Panc1 (cell line): ENCODE measurements around the gene TMC8. TPM values are rescaled to one million over a fixed set of nuclear protein-coding genes. Genes with fewer than 3 reads are reported as not detected.

Source experiments
- ATAC-seq: fragments of 200-7000 bp; cut with Tn5 transposase; 2 replicates; pipeline ENCODE4 v1.9.1; 2020; ENCODE audit warnings: mild to moderate bottlenecking, moderate library complexity
- BruUV-seq: library from RNA; stranded (reverse); fragments of 400-500 nt; replicated peaks from 2 replicates; lab custom pipeline; 2021; lab: Mats Ljungman, UMichigan
- CTCF ChIA-PET: fragments of 300-600 bp; sonication (Branson Sonifier 250); formaldehyde crosslinking; loops from one replicate; lab custom pipeline; 2022; ENCODE audit warnings: antibody characterized with exemption; lab: Charles Lee
- POLR2A ChIA-PET: fragments of 300-600 bp; sonication (Branson Sonifier 250); formaldehyde crosslinking; loops from one replicate; lab custom pipeline; 2022; ENCODE audit warnings: antibody characterized with exemption; lab: Charles Lee
- DNase-seq: peaks from one replicate; pipeline ENCODE4 v3.0.0-alpha.2; 2010; ENCODE audit warnings: low read depth, low spot score
- H3K27ac ChIP-seq: 2 replicates; pipeline ENCODE4 v1.5.1; 2011; ENCODE audit warnings: mild to moderate bottlenecking, low read length, inconsistent platforms
- H3K27me3 ChIP-seq: fragments of 200-500 bp; sonication (Bioruptor generic); 2 replicates; pipeline ENCODE4 v1.6.0; 2014; ENCODE audit warnings: low read length, inconsistent platforms; ENCODE audit not compliant: control insufficient read depth, insufficient read depth
- H3K36me3 ChIP-seq: fragments of 200-500 bp; sonication (Bioruptor generic); 2 replicates; pipeline ENCODE4 v1.5.1; 2014; ENCODE audit warnings: inconsistent platforms, mild to moderate bottlenecking, low read length, moderate library complexity; ENCODE audit not compliant: control insufficient read depth, insufficient read depth
- H3K4me1 ChIP-seq: 2 replicates; pipeline ENCODE4 v1.5.1; 2011; ENCODE audit warnings: inconsistent platforms, mild to moderate bottlenecking, low read length, moderate library complexity; ENCODE audit not compliant: control insufficient read depth, insufficient read depth
- H3K4me3 ChIP-seq, 2 experiments: 2 replicates each; pipeline ENCODE4 v1.5.1; 2011 to 2012; ENCODE audit warnings: low read depth in 2 of 2, low read length in 2 of 2, mild to moderate bottlenecking in 2 of 2, inconsistent platforms in 1 of 2, moderate library complexity in 1 of 2
- H3K9me3 ChIP-seq: fragments of 200-500 bp; sonication (Bioruptor generic); 2 replicates; pipeline ENCODE4 v1.5.1; 2014; ENCODE audit warnings: low read depth, mild to moderate bottlenecking, inconsistent platforms, low read length, moderate library complexity; ENCODE audit not compliant: control insufficient read depth, insufficient read depth
- CTCF ChIP-seq: fragments of 450-650 bp; IDR thresholded peaks from 2 replicates; pipeline ENCODE4 v1.5.1; 2017; ENCODE audit warnings: mild to moderate bottlenecking
- POLR2AphosphoS5 ChIP-seq: IDR thresholded peaks from 2 replicates; pipeline ENCODE4 v1.6.1; 2012; ENCODE audit warnings: mild to moderate bottlenecking, low read depth, low read length, moderate library complexity
- REST ChIP-seq, 2 experiments: IDR thresholded peaks; 2 replicates each; pipeline ENCODE4 v1.6.1; 2011 to 2012; ENCODE audit warnings: low read depth in 2 of 2, control low read depth in 1 of 2, low read length in 1 of 2, mild to moderate bottlenecking in 1 of 2, moderate library complexity in 1 of 2; ENCODE audit not compliant: insufficient read depth in 1 of 2
- SIN3A ChIP-seq: IDR thresholded peaks from 2 replicates; pipeline ENCODE4 v1.6.1; 2012; ENCODE audit warnings: low read depth, mild to moderate bottlenecking, low read length, moderate library complexity, borderline replicate concordance; ENCODE audit not compliant: insufficient read depth
- TCF7L2 ChIP-seq: IDR thresholded peaks from 2 replicates; pipeline ENCODE4 v1.6.1; 2011; ENCODE audit warnings: mild to moderate bottlenecking, low read depth, low read length, inconsistent platforms
- in situ Hi-C: cut with HindIII; loops from 2 replicates; pipeline ENCODE4 v1.10.0; 2016; ENCODE audit warnings: low sequenced_read_pairs, low pct_unique_long_range_greater_than_20kb
- intact Hi-C: fragments of 100-400 bp; cut with micrococcal nuclease; formaldehyde crosslinking; loops from one replicate; pipeline ENCODE4 v1.10.0; 2022; ENCODE audit not compliant: unreplicated experiment
- total RNA-seq: library from RNA; stranded (reverse); gene quantifications from one replicate; pipeline ENCODE4 v1.2.1, GENCODE V29; 2021; ENCODE audit not compliant: unreplicated experiment

The TMC8 gene
- total RNA-seq, 1 experiment from 2014 or later: 1.4 TPM

GRCh38 chr17:78135858-78136500, 5.4 kb downstream of the TMC8 start:
- no peaks in the 10 kb centered on the region for H3K9me3 ChIP-seq
- no peak overlapping the region for H3K27ac ChIP-seq
- intact Hi-C loops: no loop called here
- POLR2A ChIA-PET: no interaction called here
- ATAC-seq: no peak
- no peak for DNase-seq
- H3K27me3 ChIP-seq: no peaks in the 10 kb centered on the region
- in situ Hi-C loops: no loop called here
- H3K36me3 ChIP-seq: no peaks in the 10 kb centered on the region; the same call in 1 of the 2 replicates
- H3K4me1 ChIP-seq: peaks cover 1% of the 10 kb centered on the region; the same call in 1 of the 2 replicates
- TF ChIP-seq TCF7L2 (no peak), REST (IDR thresholded peaks at IDR 0.05; ENCODE audit: insufficient read depth in 1 of 2, low read depth in 2 of 2, low read length in 1 of 2) (no peak), SIN3A (no peak), POLR2AphosphoS5 (no peak), CTCF (no peak)
- CTCF ChIA-PET: interaction anchor here (0.5 to 1.4 kb wide), 5 partner anchors 33 to 710 kb away, joined by 4 to 6 read pairs (median 4); no protein-coding TSS in a partner anchor
- H3K4me3 ChIP-seq: no peak overlapping the region
- no TSS peak for BruUV-seq

- H3K4me1 ChIP-seq: peaks cover 15% of the 10 kb centered on the region
- intact Hi-C loops (no loop called here), in situ Hi-C loops (no loop called here)
- BruUV-seq: no TSS peak
- ChIA-PET POLR2A (interaction anchor here (0.6 kb wide), 1 partner anchor 49 kb away, joined by 4 read pairs; the partner anchor contains the start of gene TK1), CTCF (interaction anchor here (0.6 to 1.2 kb wide), 5 partner anchors 17 to 458 kb away, joined by 3 to 6 read pairs (median 4); no protein-coding TSS in a partner anchor)
- H3K36me3 ChIP-seq: no peaks in the 10 kb centered on the region
- no peak overlapping the region for H3K27ac ChIP-seq
- DNase-seq: no peak
- H3K4me3 ChIP-seq: no peak overlapping the region
- TF ChIP-seq CTCF: peak; percentile 76
- no peak for TF ChIP-seq POLR2AphosphoS5
- H3K27me3 ChIP-seq: no peaks in the 10 kb centered on the region
- no peak for ATAC-seq
- no peaks in the 10 kb centered on the region for H3K9me3 ChIP-seq
These were observed 7.0 kb downstream of the TMC8 start for GRCh38 chr17:78137392-78138203.
